ENCODE measurements around the gene SATB1. TPM values are rescaled to one million over a fixed set of nuclear protein-coding genes. Genes with fewer than 3 reads are reported as not detected.

SATB1 gene
- total RNA-seq, 1 experiment from 2014 or later: 15.6 TPM

DNA sequence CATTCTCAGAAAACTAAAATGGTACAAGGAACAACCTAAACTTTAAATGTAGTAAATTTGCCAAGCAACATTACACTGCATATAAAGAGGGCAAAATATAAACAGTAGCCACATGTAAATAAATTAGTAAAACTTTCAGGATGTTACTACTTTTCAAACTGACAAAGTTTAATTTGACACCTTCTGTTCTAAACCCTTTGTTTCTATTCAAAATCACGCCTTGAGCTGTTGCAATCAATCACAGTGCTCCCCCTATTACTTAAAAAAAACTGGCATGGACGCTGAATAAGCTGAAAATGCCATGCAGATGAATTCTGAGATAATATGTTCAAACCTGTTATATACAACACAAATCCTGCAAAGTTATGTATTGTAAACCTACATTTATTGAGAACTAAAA lies 69.3 kb downstream of the SATB1 start:
- CTCF ChIA-PET: interaction anchor here (0.7 kb wide), 1 partner anchor 302 kb away, joined by 3 read pairs; no protein-coding TSS in a partner anchor
- 0 out of 2 replicates have a peak, but pooled peaks cover 5% of the 10 kb centered on the region for H3K4me1 ChIP-seq (ENCODE audit: insufficient read depth, low read length)
- H3K36me3 ChIP-seq (ENCODE audit: low read depth, low read length): no peaks in the 10 kb centered on the region
- no peaks in the 10 kb centered on the region for H3K27me3 ChIP-seq (ENCODE audit: low read length)
- H3K4me3 ChIP-seq (ENCODE audit: low read length): no peak overlapping the region
- intact Hi-C loops (cut with micrococcal nuclease): no loop called here
- H3K27ac ChIP-seq (ENCODE audit: low read length): no peak overlapping the region
- no peak overlapping the region for H2AFZ ChIP-seq (ENCODE audit: low read length)
- POLR2A ChIA-PET (ENCODE audit: unreplicated experiment): no interaction called here
- H3K9ac ChIP-seq (ENCODE audit: low read length): no peak overlapping the region
- ATAC-seq: no peak
- no peaks in the 10 kb centered on the region for H3F3A ChIP-seq (ENCODE audit: low read length, unreplicated experiment)
- H3K9me3 ChIP-seq (ENCODE audit: low read length): no peaks in the 10 kb centered on the region
- H3K9me2 ChIP-seq (replicated peaks; ENCODE audit: low read length): no peaks in the 10 kb centered on the region
- H3K79me2 ChIP-seq (ENCODE audit: low read length): no peaks in the 10 kb centered on the region
- no peak overlapping the region for H3K4me2 ChIP-seq (ENCODE audit: low read length)
- no TSS peak for BruUV-seq (replicated peaks)
- DNase-seq: no peak
- no peak for TF ChIP-seq EZH2 (IDR thresholded peaks at IDR 0.05; ENCODE audit: low read length, unreplicated experiment)
- TF ChIP-seq EZH2phosphoT487 (IDR thresholded peaks at IDR 0.05; ENCODE audit: borderline replicate concordance, low read length): no peak
- TF ChIP-seq, protein P1, sequence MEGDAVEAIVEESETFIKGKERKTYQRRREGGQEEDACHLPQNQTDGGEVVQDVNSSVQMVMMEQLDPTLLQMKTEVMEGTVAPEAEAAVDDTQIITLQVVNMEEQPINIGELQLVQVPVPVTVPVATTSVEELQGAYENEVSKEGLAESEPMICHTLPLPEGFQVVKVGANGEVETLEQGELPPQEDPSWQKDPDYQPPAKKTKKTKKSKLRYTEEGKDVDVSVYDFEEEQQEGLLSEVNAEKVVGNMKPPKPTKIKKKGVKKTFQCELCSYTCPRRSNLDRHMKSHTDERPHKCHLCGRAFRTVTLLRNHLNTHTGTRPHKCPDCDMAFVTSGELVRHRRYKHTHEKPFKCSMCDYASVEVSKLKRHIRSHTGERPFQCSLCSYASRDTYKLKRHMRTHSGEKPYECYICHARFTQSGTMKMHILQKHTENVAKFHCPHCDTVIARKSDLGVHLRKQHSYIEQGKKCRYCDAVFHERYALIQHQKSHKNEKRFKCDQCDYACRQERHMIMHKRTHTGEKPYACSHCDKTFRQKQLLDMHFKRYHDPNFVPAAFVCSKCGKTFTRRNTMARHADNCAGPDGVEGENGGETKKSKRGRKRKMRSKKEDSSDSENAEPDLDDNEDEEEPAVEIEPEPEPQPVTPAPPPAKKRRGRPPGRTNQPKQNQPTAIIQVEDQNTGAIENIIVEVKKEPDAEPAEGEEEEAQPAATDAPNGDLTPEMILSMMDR (conservative IDR thresholded peaks at IDR 0.05; ENCODE audit: low read depth, low read length): no peak
- H4K20me1 ChIP-seq (ENCODE audit: low read length): no peaks in the 10 kb centered on the region

DNA sequence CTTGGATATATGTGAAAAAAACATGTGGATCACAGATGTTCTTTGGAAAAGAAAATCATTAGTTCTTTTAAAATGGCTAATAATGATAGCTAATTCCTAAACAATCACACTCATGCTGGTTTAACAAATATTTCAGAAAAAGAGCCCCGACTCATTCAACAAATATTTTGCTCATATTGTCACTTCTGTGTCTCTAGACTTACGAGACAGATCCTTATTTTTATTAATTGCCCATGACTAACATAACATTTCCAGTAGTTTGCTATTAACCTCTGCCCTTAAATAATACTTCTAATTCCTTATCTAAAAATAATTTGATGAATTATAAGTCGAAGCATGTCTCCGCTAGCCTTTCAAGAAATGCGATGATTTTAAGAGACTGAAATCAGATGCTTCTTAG lies 70.4 kb downstream of the SATB1 start:
- Histone ChIP-seq H4K20me1 (ENCODE audit: low read length) (no peaks in the 10 kb centered on the region), H3K27me3 (ENCODE audit: low read length) (no peaks in the 10 kb centered on the region), H3K36me3 (ENCODE audit: low read depth, low read length) (no peaks in the 10 kb centered on the region), H3K4me1 (ENCODE audit: insufficient read depth, low read length) (0 out of 2 replicates have a peak, but pooled peaks cover 5% of the 10 kb centered on the region), H3K4me3 (ENCODE audit: low read length) (no peak overlapping the region), H3F3A (ENCODE audit: low read length, unreplicated experiment) (no peaks in the 10 kb centered on the region), H3K9ac (ENCODE audit: low read length) (no peak overlapping the region), H2AFZ (ENCODE audit: low read length) (no peak overlapping the region), H3K27ac (ENCODE audit: low read length) (no peak overlapping the region), H3K9me3 (ENCODE audit: low read length) (no peaks in the 10 kb centered on the region), H3K79me2 (ENCODE audit: low read length) (no peaks in the 10 kb centered on the region), H3K4me2 (ENCODE audit: low read length) (no peak overlapping the region), H3K9me2 (replicated peaks; ENCODE audit: low read length) (no peaks in the 10 kb centered on the region)
- no TSS peak for BruUV-seq (replicated peaks)
- intact Hi-C loops (cut with micrococcal nuclease): no loop called here
- no peak for ATAC-seq
- TF ChIP-seq EZH2phosphoT487 (IDR thresholded peaks at IDR 0.05; ENCODE audit: borderline replicate concordance, low read length) (no peak), EZH2 (IDR thresholded peaks at IDR 0.05; ENCODE audit: low read length, unreplicated experiment) (no peak)
- TF ChIP-seq, protein P1 (conservative IDR thresholded peaks at IDR 0.05; ENCODE audit: low read depth, low read length): no peak
- no peak for DNase-seq
- CTCF ChIA-PET: no interaction called here
- POLR2A ChIA-PET (ENCODE audit: unreplicated experiment): no interaction called here

DNA sequence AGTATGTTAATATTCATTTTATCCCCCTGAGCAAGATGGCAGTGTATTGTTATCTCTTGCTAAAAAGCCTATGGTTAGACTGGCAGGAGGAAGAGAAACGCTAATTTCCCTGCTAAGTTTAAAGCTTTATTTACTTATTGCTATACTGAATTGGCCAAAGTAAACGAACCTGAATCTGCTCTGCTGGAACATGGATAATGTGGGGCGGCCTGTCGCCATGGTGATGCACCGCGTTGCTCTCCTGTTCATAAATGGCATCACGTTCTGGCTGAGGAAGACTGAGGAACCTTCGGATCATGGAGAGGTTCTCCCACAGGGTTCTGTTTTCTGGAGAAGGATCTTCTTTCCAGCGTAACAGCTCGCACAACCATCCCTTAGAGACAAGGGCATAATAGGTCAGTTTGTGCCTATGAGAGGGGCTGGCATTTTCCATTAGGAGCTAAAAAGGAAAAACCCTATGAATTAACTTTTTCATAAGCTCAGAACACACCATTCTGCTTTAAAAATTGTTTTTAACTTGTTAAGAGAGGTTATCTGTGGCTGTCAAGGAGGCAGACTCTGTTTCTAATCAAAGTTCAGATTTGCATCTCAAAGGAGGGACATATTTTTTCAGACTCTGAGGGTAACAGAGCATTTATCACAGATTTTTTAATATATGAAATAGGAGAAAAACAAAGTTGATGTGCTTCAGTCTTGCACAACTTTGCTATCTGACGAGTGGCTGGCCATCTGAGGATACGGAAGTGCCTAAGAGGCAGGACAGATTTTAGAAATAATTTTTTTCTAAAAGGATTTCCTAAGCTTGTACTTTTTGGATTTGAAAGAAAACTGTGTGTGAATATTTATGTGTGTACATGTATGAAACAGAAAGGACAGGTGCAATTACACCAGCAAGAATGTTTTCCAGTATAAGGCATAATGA lies 73.1 kb downstream of the SATB1 start:
- Histone ChIP-seq H3K4me1 (ENCODE audit: insufficient read depth, low read length) (0 out of 2 replicates have a peak, but pooled peaks cover 5% of the 10 kb centered on the region), H3K27me3 (ENCODE audit: low read length) (no peaks in the 10 kb centered on the region), H3K4me2 (ENCODE audit: low read length) (no peak overlapping the region), H3K79me2 (ENCODE audit: low read length) (no peaks in the 10 kb centered on the region), H3K9me2 (replicated peaks; ENCODE audit: low read length) (no peaks in the 10 kb centered on the region), H3K9ac (ENCODE audit: low read length) (no peak overlapping the region), H2AFZ (ENCODE audit: low read length) (no peak overlapping the region), H3F3A (ENCODE audit: low read length, unreplicated experiment) (no peaks in the 10 kb centered on the region), H3K27ac (ENCODE audit: low read length) (no peak overlapping the region), H3K36me3 (ENCODE audit: low read depth, low read length) (no peaks in the 10 kb centered on the region), H3K9me3 (ENCODE audit: low read length) (no peaks in the 10 kb centered on the region), H4K20me1 (ENCODE audit: low read length) (no peaks in the 10 kb centered on the region), H3K4me3 (ENCODE audit: low read length) (no peak overlapping the region)
- intact Hi-C loops (cut with micrococcal nuclease): no loop called here
- ChIA-PET CTCF (no interaction called here), POLR2A (ENCODE audit: unreplicated experiment) (no interaction called here)
- TF ChIP-seq EZH2phosphoT487 (IDR thresholded peaks at IDR 0.05; ENCODE audit: borderline replicate concordance, low read length) (no peak), EZH2 (IDR thresholded peaks at IDR 0.05; ENCODE audit: low read length, unreplicated experiment) (no peak)
- TF ChIP-seq, protein P1 (conservative IDR thresholded peaks at IDR 0.05; ENCODE audit: low read depth, low read length): no peak
- no peak; the same call in 1 of the 2 replicates for ATAC-seq
- peak; percentile 4 for DNase-seq
- BruUV-seq (replicated peaks): no TSS peak
